HG02610 (cell line): Measurements from ENCODE around the gene GFI1.
"Not testable (repeated sequence)": the region's sequence is repeated elsewhere in the genome, so short reads cannot be mapped to it uniquely, and the experiment has no call there.

Experiments
- ATAC-seq: cut with Tn5 transposase; IDR thresholded peaks from one replicate; pipeline ENCODE4 v1.9.1; 2021; ENCODE audit warnings: mild to moderate bottlenecking, moderate library complexity; ENCODE audit not compliant: unreplicated experiment

Gene GFI1

GRCh38 chr1:92486251-92487077, at the start of gene GFI1:
GFI1 (minus strand) TSS chr1:92486925; CDS start chr1:92483487, 3,438 bp downstream.
- peak; percentile 21 for ATAC-seq

- not testable (repeated sequence) for ATAC-seq
Measured at GRCh38 chr1:92532371-92532770, 45.6 kb upstream of the GFI1 start.

- not testable (repeated sequence) for ATAC-seq
Measured at GRCh38 chr1:92531939-92532338, 45.2 kb upstream of the GFI1 start.

- no peak for ATAC-seq
Measured at GRCh38 chr1:92527670-92528069, 40.9 kb upstream of the GFI1 start.

GRCh38 chr1:92524944-92525590, 38.3 kb upstream of the GFI1 start:
- ATAC-seq = not testable (repeated sequence)

GRCh38 chr1:92519043-92519442, 32.3 kb upstream of the GFI1 start:
- ATAC-seq = no peak

- ATAC-seq = no peak
Measured at GRCh38 chr1:92516574-92516973, 29.8 kb upstream of the GFI1 start.

GRCh38 chr1:92515796-92516201, 29.1 kb upstream of the GFI1 start:
- no peak for ATAC-seq

- peak; percentile 56 for ATAC-seq
Measured at GRCh38 chr1:92511541-92511940, 24.8 kb upstream of the GFI1 start.

GRCh38 chr1:92509619-92510018, 22.9 kb upstream of the GFI1 start:
- ATAC-seq = no peak

- ATAC-seq = no peak
Measured at GRCh38 chr1:92505015-92505692, 18.4 kb upstream of the GFI1 start.

GRCh38 chr1:92504291-92505014, 17.7 kb upstream of the GFI1 start:
- no peak for ATAC-seq

- no peak for ATAC-seq
Measured at GRCh38 chr1:92503926-92504285, 17.2 kb upstream of the GFI1 start.

GRCh38 chr1:92503043-92503925, 16.6 kb upstream of the GFI1 start:
- ATAC-seq = peak; percentile 68

- ATAC-seq = peak; percentile 52
Measured at GRCh38 chr1:92502247-92502646, 15.5 kb upstream of the GFI1 start.

- no peak for ATAC-seq
Measured at GRCh38 chr1:92500552-92500951, 13.8 kb upstream of the GFI1 start.

GRCh38 chr1:92495392-92496063, 8.8 kb upstream of the GFI1 start:
- ATAC-seq = peak; percentile 93

- no peak for ATAC-seq
Measured at GRCh38 chr1:92494485-92495141, 7.9 kb upstream of the GFI1 start.

GRCh38 chr1:92493139-92493538, 6.4 kb upstream of the GFI1 start:
- ATAC-seq = no peak
